Kidney glomerular epithelial cell (primary cell): ENCODE results near the gene ZFY.

Source experiments
- DNase-seq: peaks from one replicate; lab custom pipeline; 2025; lab: John Stamatoyannopoulos, UW

Gene ZFY

GRCh38 chrY:2934861-2935715 lies at the start of gene ZFY:
TSS of gene ZFY (plus strand) at chrY:2935381. CDS start at chrY:2953937, 18,556 bp downstream.
- peak; percentile 27 for DNase-seq

- no peak for DNase-seq
Observed at GRCh38 chrY:2885880-2886279, 49.3 kb upstream of the ZFY start.

GRCh38 chrY:2887386-2887785 lies 47.8 kb upstream of the ZFY start:
- DNase-seq: no peak

GRCh38 chrY:2887955-2888354 lies 47.2 kb upstream of the ZFY start:
- peak; percentile 38 for DNase-seq

GRCh38 chrY:2893471-2893870 lies 41.7 kb upstream of the ZFY start:
- DNase-seq: no peak

- no peak for DNase-seq
Observed at GRCh38 chrY:2896050-2896449, 39.1 kb upstream of the ZFY start.

- no peak for DNase-seq
Observed at GRCh38 chrY:2907356-2907755, 27.8 kb upstream of the ZFY start.

- DNase-seq: peak; percentile 19
Observed at GRCh38 chrY:2913066-2913815, 21.9 kb upstream of the ZFY start.

- DNase-seq: no peak
Observed at GRCh38 chrY:2934078-2934477, 1.1 kb upstream of the ZFY start.

- peak; percentile 66 for DNase-seq
Observed at GRCh38 chrY:2935716-2936435, 695 bp downstream of the ZFY start.

GRCh38 chrY:2936436-2936750 lies 1.2 kb downstream of the ZFY start:
- DNase-seq: no peak

- no peak for DNase-seq
Observed at GRCh38 chrY:2937149-2937548, 2.0 kb downstream of the ZFY start.

- DNase-seq: no peak
Observed at GRCh38 chrY:2949590-2950252, 14.5 kb downstream of the ZFY start.

GRCh38 chrY:2950655-2951054 lies 15.5 kb downstream of the ZFY start:
- no peak for DNase-seq

- no peak for DNase-seq
Observed at GRCh38 chrY:2952912-2953311, 17.7 kb downstream of the ZFY start.

GRCh38 chrY:2954735-2955134 lies 19.6 kb downstream of the ZFY start:
- no peak for DNase-seq

GRCh38 chrY:2955561-2955960 lies 20.4 kb downstream of the ZFY start:
- DNase-seq: no peak

GRCh38 chrY:2962061-2962460 lies 26.9 kb downstream of the ZFY start:
- DNase-seq: no peak

- DNase-seq: no peak
Observed at GRCh38 chrY:2964814-2965213, 29.6 kb downstream of the ZFY start.

- DNase-seq: no peak
Observed at GRCh38 chrY:2965629-2966028, 30.4 kb downstream of the ZFY start.

- no peak for DNase-seq
Observed at GRCh38 chrY:2969561-2969960, 34.4 kb downstream of the ZFY start.

GRCh38 chrY:2972708-2973107 lies 37.5 kb downstream of the ZFY start:
- no peak for DNase-seq
